ENCODE results near the gene LCE1F. TPM values are rescaled to one million over a fixed set of nuclear protein-coding genes. Genes with fewer than 3 reads are reported as not detected.

LCE1F gene
- total RNA-seq = not detected

GRCh38 chr1:152774875-152775274 is at the start of gene LCE1F:
LCE1F (plus strand) TSS chr1:152775140; CDS start chr1:152776372, 1,232 bp downstream.
- Histone ChIP-seq H3K27me3 (no peaks in the 10 kb centered on the region), H3K9me3 (no peaks in the 10 kb centered on the region), H3K4me1 (no peaks in the 10 kb centered on the region), H3K4me3 (no peak within 1 kb of the TSS), H3K27ac (no peak within 1 kb of the TSS), H3K36me3 (no peaks in the 10 kb centered on the region)
- no peak for DNase-seq (ENCODE audit: low spot score)
- TF ChIP-seq CTCF (IDR thresholded peaks at IDR 0.05) = no peak

- DNase-seq (ENCODE audit: low spot score) = no peak
- no peak for TF ChIP-seq CTCF (IDR thresholded peaks at IDR 0.05)
- no peaks in the 10 kb centered on the region for H3K4me1 ChIP-seq
These were observed 49.7 kb upstream of the LCE1F start for GRCh38 chr1:152725261-152725660.

GRCh38 chr1:152728986-152729385 is 46.0 kb upstream of the LCE1F start:
- H3K27me3 ChIP-seq = no peaks in the 10 kb centered on the region
- no peak for TF ChIP-seq CTCF (IDR thresholded peaks at IDR 0.05)

More at GRCh38 chr1:152725261-152725660, 49.7 kb upstream of the LCE1F start:
- Histone ChIP-seq H3K4me3 (no peak overlapping the region), H3K27ac (no peak overlapping the region), H3K9me3 (no peaks in the 10 kb centered on the region), H3K36me3 (no peaks in the 10 kb centered on the region), H3K27me3 (no peaks in the 10 kb centered on the region)

GRCh38 chr1:152735648-152736047 is 39.3 kb upstream of the LCE1F start:
- Histone ChIP-seq H3K9me3 (no peaks in the 10 kb centered on the region), H3K4me1 (no peaks in the 10 kb centered on the region), H3K27me3 (no peaks in the 10 kb centered on the region), H3K27ac (no peak overlapping the region), H3K36me3 (no peaks in the 10 kb centered on the region), H3K4me3 (no peak overlapping the region)
- no peak for TF ChIP-seq CTCF (IDR thresholded peaks at IDR 0.05)
- no peak for DNase-seq (ENCODE audit: low spot score)

More at GRCh38 chr1:152728986-152729385, 46.0 kb upstream of the LCE1F start:
- no peaks in the 10 kb centered on the region for H3K9me3 ChIP-seq
- H3K4me3 ChIP-seq = no peak overlapping the region
- H3K27ac ChIP-seq = no peak overlapping the region
- DNase-seq (ENCODE audit: low spot score) = no peak
- H3K36me3 ChIP-seq = no peaks in the 10 kb centered on the region
- H3K4me1 ChIP-seq = no peaks in the 10 kb centered on the region

GRCh38 chr1:152737997-152738396 is 36.9 kb upstream of the LCE1F start:
- no peaks in the 10 kb centered on the region for H3K27me3 ChIP-seq
- H3K4me3 ChIP-seq = no peak overlapping the region
- DNase-seq (ENCODE audit: low spot score) = no peak
- no peak overlapping the region for H3K27ac ChIP-seq
- TF ChIP-seq CTCF (IDR thresholded peaks at IDR 0.05) = no peak
- no peaks in the 10 kb centered on the region for H3K36me3 ChIP-seq
- no peaks in the 10 kb centered on the region for H3K9me3 ChIP-seq
- no peaks in the 10 kb centered on the region for H3K4me1 ChIP-seq

- H3K36me3 ChIP-seq = no peaks in the 10 kb centered on the region
- no peak overlapping the region for H3K27ac ChIP-seq
- no peak for DNase-seq (ENCODE audit: low spot score)
- no peaks in the 10 kb centered on the region for H3K4me1 ChIP-seq
- TF ChIP-seq CTCF (IDR thresholded peaks at IDR 0.05) = no peak
- no peak overlapping the region for H3K4me3 ChIP-seq
- no peaks in the 10 kb centered on the region for H3K9me3 ChIP-seq
- no peaks in the 10 kb centered on the region for H3K27me3 ChIP-seq
These were observed 35.1 kb upstream of the LCE1F start for GRCh38 chr1:152739841-152740240.

Data from right atrium auricular region (tissue), 2 donors.